Measurements from ENCODE around the gene XXYLT1. TPM values are rescaled to one million over a fixed set of nuclear protein-coding genes. Genes with fewer than 3 reads are reported as not detected.

The XXYLT1 gene
- total RNA-seq, 2 experiments from 2014 or later = 3.1 to 3.7 TPM

DNA sequence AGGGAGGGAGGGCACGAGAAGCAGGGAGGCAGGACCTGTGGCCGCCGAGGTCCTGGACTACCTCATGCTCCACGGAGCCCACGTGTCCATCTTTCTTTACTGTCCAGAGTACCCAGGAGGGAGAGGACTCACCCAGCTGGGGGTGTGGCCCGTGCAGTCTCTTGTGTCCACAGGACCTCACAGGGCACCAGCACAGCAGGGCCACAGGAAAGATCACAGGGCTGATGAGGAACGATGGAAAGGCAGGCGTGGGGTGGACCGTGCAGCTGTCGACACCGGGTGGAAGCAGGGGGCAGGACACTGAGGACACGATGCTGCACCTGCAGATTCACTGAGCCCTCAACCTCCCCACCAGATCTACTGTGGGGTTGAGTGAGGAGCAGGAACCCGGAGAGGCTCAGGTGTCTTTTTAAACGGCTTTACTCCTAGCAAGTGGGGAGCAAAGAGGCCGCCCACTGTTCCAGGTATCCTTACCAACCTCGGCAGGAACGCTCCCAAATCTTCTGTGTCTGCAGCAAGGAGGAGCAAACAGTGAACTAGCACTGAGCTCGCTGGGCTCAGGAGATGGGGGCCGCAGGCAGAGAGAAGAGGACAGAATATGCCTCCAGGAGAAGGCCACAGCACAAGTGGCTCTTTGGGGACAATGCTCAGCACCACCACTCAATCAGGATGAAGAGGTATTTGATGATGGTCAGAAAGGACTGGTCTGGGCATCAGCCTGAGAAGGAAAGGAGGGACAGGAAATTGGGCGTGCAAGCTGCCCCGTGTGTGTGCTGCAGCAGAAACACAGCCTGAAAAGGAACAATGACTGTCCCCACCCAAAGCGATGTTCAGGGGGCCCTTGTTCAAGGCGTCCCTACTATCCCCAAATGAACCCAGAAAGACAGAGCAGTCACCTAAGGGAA lies 198.8 kb downstream of the XXYLT1 start:
- ChIA-PET CTCF (no interaction called here), POLR2A (no interaction called here)
- Mint-ChIP-seq H3K27ac (no peak overlapping the region), H3K9me3 (no peaks in the 10 kb centered on the region), H3K36me3 (ENCODE audit: low read depth) (peaks cover 15% of the 10 kb centered on the region), H3K4me3 (no peak overlapping the region), H3K4me1 (ENCODE audit: low read depth) (no peaks in the 10 kb centered on the region), H3K27me3 (no peaks in the 10 kb centered on the region)
- Histone ChIP-seq H3K27me3 (ENCODE audit: control insufficient read depth in 1 of 2, insufficient read depth in 2 of 2, low read length in 2 of 2) (no peaks in the 10 kb centered on the region), H3K9me3 (ENCODE audit: control insufficient read depth in 1 of 2, insufficient read depth in 1 of 2, low read length in 2 of 2) (no peaks in the 10 kb centered on the region), H3K4me3 (ENCODE audit: low read length) (no peak overlapping the region), H3K27ac (ENCODE audit: low read depth in 1 of 2, low read length in 2 of 2) (no peak overlapping the region), H3K4me1 (ENCODE audit: insufficient read depth, low read length) (no peaks in the 10 kb centered on the region), H3K36me3 (ENCODE audit: insufficient read depth, low read length) (peaks cover 6% of the 10 kb centered on the region)
- DNase-seq = peak in 2 of 14 experiments; percentile 16 to 26
- ATAC-seq (ENCODE audit: poor library complexity) = no peak
- intact Hi-C loops (cut with DNase I, micrococcal nuclease) = no loop called here
- TF ChIP-seq, protein P1, sequence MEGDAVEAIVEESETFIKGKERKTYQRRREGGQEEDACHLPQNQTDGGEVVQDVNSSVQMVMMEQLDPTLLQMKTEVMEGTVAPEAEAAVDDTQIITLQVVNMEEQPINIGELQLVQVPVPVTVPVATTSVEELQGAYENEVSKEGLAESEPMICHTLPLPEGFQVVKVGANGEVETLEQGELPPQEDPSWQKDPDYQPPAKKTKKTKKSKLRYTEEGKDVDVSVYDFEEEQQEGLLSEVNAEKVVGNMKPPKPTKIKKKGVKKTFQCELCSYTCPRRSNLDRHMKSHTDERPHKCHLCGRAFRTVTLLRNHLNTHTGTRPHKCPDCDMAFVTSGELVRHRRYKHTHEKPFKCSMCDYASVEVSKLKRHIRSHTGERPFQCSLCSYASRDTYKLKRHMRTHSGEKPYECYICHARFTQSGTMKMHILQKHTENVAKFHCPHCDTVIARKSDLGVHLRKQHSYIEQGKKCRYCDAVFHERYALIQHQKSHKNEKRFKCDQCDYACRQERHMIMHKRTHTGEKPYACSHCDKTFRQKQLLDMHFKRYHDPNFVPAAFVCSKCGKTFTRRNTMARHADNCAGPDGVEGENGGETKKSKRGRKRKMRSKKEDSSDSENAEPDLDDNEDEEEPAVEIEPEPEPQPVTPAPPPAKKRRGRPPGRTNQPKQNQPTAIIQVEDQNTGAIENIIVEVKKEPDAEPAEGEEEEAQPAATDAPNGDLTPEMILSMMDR (IDR thresholded peaks at IDR 0.05) = no peak

DNA sequence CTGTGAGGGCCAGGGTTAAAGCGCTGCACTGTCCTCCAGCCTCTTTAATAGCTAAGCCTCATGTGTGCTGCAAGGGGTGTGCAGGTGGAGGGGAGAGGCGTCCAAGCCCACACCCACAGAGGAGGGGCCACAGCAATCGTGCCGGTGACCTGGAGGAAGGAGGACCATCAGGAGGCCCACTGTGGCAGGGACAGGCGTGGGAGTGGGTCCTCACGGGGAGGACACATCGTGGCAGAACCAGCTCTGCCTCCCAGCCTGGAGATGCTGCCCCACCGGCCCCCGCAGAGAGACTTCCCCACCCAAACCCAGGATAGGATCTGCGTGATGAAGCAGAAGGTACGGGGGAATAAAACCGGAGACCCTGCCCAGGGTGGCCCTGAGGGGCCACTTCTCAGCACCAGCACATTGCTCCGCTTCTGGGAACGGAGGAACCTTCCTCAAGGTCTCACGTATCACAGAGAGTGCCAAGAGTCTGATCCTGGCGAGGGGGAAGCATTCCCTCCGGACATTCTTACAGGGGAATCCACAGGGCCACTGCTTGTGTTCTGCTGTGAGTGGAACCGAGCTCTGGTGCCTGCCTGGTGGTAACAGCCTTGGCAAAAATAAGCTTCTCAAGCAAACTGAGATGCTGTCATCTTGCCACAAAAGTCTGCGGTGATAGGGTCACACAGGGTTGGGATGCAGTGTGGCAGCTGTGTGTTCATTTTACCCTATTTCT lies 199.8 kb downstream of the XXYLT1 start:
- ATAC-seq (ENCODE audit: poor library complexity) (no peak), DNase-seq (no peak)
- Histone ChIP-seq H3K36me3 (ENCODE audit: insufficient read depth, low read length) (peaks cover 6% of the 10 kb centered on the region), H3K4me1 (ENCODE audit: insufficient read depth, low read length) (no peaks in the 10 kb centered on the region), H3K9me3 (ENCODE audit: control insufficient read depth in 1 of 2, insufficient read depth in 1 of 2, low read length in 2 of 2) (no peaks in the 10 kb centered on the region), H3K4me3 (ENCODE audit: low read length) (no peak overlapping the region), H3K27me3 (ENCODE audit: control insufficient read depth in 1 of 2, insufficient read depth in 2 of 2, low read length in 2 of 2) (no peaks in the 10 kb centered on the region), H3K27ac (ENCODE audit: low read depth in 1 of 2, low read length in 2 of 2) (no peak overlapping the region)
- Mint-ChIP-seq H3K27ac (no peak overlapping the region), H3K4me3 (no peak overlapping the region), H3K27me3 (no peaks in the 10 kb centered on the region), H3K36me3 (ENCODE audit: low read depth) (peaks cover 15% of the 10 kb centered on the region), H3K9me3 (no peaks in the 10 kb centered on the region), H3K4me1 (ENCODE audit: low read depth) (no peaks in the 10 kb centered on the region)
- ChIA-PET POLR2A (no interaction called here), CTCF (no interaction called here)
- intact Hi-C loops (cut with DNase I, micrococcal nuclease) = no loop called here
- TF ChIP-seq, protein P1 (IDR thresholded peaks at IDR 0.05) = no peak

DNA sequence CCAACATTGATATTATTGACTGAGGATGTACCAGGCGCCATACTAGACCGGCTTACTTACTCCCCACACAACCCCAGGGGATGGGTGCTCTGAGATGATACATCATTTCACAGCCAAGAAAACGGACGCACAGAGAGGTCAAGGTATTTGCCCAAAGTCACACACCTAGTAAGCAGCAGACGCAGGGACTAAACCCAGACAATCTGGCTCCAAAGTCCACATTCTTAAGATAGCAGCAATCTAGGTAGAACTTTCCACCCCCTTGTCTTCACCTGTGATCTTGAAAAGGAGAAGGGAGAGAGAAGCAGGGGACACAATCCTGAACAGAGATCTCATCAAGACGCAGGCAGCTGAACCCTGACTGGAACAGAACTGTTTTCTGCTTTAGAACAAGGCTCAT lies 200.6 kb downstream of the XXYLT1 start:
- Mint-ChIP-seq H3K27ac (no peak overlapping the region), H3K9me3 (no peaks in the 10 kb centered on the region), H3K4me1 (ENCODE audit: low read depth) (no peaks in the 10 kb centered on the region), H3K27me3 (no peaks in the 10 kb centered on the region), H3K36me3 (ENCODE audit: low read depth) (peaks cover 15% of the 10 kb centered on the region), H3K4me3 (no peak overlapping the region)
- CTCF ChIA-PET = no interaction called here
- no peaks in the 10 kb centered on the region for H3K4me1 ChIP-seq (ENCODE audit: insufficient read depth, low read length)
- H3K27me3 ChIP-seq (ENCODE audit: control insufficient read depth in 1 of 2, insufficient read depth in 2 of 2, low read length in 2 of 2) = no peaks in the 10 kb centered on the region
- H3K4me3 ChIP-seq (ENCODE audit: low read length) = no peak overlapping the region
- H3K9me3 ChIP-seq (ENCODE audit: control insufficient read depth in 1 of 2, insufficient read depth in 1 of 2, low read length in 2 of 2) = no peaks in the 10 kb centered on the region
- no peak overlapping the region for H3K27ac ChIP-seq (ENCODE audit: low read depth in 1 of 2, low read length in 2 of 2)
- POLR2A ChIA-PET = no interaction called here
- peaks cover 6% of the 10 kb centered on the region for H3K36me3 ChIP-seq (ENCODE audit: insufficient read depth, low read length)
- no peak for DNase-seq
- ATAC-seq (ENCODE audit: poor library complexity) = no peak
- intact Hi-C loops (cut with DNase I, micrococcal nuclease) = no loop called here
- TF ChIP-seq, protein P1 (IDR thresholded peaks at IDR 0.05) = no peak
